ENCODE data around the gene PRKCB.
A peak's percentile ranks its signal among the peaks of the same experiment; 100 is the strongest.
"Not testable (repeated sequence)": the region's sequence is repeated elsewhere in the genome, so short reads cannot be mapped to it uniquely, and the experiment has no call there.

PRKCB gene

GRCh38 chr16:24010440-24011089 is 174.8 kb downstream of the PRKCB start:
- DNase-seq = peak; percentile 72 to 83

- no peak for DNase-seq
Observed at GRCh38 chr16:24011237-24011636, 175.5 kb downstream of the PRKCB start.

DNA sequence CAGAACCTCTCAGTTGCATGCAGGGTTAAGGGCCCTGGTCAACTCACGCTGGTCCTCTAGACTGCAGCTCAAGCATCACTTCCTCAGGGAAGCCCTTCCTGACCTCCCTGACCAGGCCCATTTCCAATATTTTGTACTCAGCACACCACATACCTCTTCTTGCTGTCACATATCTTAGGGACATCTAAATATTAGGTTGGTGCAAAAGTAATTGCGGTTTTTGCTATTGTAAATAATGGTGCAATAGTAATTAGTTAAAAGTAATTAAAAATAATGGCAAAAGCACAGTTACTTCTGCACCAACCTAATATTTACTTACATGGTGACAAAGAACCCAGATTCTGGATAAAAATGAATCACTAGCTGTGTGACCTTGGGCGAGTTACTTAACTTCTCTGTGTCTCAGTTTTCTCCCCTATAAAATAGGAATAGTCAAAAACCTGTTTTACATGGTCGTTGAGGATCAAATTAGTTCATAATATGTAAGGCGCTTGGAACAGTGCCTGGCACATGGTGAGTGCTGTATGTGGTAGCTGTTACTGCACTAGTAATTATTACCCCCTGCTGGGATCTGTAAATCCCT is 177.4 kb downstream of the PRKCB start:
- DNase-seq = no peak

GRCh38 chr16:24013864-24014645 is 178.3 kb downstream of the PRKCB start:
- DNase-seq = peak; percentile 27 to 38

DNA sequence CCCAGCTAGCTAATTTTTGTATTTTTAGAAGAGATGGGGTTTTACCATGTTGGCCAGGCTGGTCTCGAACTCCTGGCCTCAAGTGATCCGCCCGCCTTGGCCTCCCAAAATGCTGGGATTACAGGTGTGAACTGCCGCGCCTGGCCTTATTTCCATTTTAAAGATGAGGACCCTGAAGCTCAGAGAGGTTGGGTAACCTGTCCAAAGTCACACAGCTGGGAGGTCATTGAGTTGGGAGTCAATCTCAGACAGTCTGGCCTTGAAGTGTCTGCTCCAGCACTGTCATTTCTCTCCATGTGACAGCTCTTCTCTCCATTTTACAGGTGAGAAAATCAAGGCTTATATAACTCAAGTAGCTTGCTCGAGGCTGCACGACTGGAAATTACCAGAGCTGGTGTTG is 179.2 kb downstream of the PRKCB start:
- DNase-seq = not testable (repeated sequence)

DNA sequence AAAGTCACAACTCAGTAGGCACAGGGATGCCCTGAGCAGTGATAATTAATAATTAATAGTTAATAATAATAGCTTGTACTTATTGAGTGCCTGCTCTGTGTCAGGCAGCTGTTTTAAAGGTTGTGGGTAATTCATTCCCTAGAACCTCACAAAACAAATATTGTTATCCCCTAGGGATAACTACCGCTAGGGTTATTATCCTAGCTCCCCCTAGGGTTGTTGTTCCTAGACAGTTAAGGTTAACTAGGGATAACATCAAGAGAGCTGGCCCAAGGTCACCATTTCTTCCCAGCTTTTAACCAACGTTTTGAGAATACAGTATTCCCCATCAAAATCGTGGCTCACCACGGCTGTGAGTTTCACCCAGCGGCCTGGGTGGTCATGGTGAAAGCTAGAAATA is 180.1 kb downstream of the PRKCB start:
- no peak for DNase-seq

DNA sequence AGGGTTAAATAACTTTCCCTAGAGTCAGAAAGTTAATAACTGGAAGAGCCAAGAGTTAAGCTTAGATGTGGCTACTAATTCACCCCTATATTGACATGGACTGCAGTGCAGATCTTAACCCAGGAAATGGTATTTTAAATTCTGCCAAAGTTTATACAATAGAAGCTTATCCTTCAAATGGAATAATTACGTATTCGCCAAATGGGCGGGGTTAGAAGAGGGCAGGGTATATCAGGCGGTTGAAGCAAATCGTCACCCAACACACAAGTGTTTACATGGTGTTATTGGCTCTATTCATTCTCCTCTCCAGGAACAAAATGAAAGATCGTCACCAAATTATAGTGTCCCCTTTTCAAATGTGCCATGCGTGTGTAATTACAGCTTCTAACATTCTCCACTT is 182.7 kb downstream of the PRKCB start:
- no peak for DNase-seq

DNA sequence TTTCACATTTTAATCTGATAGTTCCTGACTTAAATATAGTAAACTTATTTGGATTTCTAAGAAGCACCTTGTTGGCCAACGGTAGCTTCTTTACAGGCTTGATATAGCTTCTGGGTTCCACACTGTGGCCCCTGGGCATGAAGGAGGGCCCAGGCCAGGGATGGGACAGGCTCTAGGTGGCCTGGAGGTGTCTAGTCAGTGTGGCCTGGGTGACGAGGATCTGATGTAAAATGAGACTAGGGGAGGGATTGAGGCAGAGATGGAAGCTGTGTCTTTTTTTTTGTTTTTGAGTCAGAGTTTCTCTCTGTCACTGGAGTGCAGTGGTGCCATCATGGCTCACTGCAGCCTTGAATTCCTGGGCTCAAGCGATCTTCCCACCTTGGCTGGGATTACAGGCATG is 187.0 kb downstream of the PRKCB start:
- no peak for DNase-seq

DNA sequence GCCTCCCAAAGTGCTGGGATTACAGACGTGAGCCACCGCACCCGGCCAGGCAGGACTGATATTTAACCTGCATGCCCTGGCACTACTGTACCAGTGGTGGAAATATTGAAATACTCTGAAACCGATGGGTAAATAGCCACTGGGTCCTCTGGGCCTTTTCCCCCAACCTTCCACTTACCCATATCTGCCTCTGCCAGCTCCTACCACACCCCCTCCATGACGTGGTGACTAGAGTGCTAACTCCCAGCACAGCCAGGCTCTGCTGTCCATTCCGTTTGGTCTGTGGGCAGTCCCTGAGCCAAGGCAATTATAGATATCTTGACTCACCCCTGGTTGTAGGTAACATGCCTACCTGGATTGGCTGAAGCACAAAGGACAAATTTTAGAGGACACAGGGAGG is 187.8 kb downstream of the PRKCB start:
- DNase-seq = no peak

DNA sequence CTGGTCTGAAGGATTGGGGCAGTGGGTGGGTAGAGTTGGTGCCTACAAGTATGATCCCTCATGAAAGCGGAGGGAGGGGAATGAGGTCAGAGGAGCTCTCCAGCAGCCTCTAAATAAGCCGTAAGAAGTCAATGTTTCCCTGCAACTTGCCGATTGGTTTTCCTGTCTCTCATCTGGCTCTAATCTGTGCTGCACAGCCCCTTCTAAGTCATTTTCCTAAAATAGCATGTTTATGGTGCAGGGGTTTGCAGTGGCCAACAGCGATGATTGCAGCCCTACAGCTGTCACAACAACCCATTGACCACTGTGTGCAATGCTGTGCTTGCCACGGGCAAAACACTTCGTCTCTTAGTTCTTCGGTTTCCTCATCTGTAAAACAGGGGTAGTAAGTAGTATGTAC is 189.2 kb downstream of the PRKCB start:
- no peak for DNase-seq

- no peak for DNase-seq
Observed at GRCh38 chr16:24027466-24027865, 191.7 kb downstream of the PRKCB start.

DNA sequence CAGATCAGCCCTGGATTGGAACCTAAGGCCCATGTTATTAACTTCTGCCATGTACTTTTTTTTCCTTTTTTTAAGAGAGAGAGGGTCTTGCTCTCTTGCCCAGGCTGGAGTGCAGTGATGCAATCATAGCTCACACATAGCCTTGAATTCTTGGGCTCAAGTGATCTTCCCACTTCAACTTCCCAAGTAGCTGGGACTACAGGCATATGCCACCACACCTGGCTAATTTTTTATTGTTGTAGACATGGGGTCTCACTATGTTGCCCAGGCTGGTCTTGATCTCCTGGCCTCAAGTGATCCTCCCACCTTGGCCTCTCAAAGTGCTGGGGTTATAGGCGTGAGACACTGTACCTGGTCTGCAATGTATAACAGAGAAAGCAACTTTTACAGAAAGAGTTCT is 194.1 kb downstream of the PRKCB start:
- DNase-seq = not testable (repeated sequence)

- DNase-seq = no peak
Observed at GRCh38 chr16:24035127-24035842, 199.5 kb downstream of the PRKCB start.

GRCh38 chr16:24036038-24036543 is 200.3 kb downstream of the PRKCB start:
- DNase-seq = no peak

DNA sequence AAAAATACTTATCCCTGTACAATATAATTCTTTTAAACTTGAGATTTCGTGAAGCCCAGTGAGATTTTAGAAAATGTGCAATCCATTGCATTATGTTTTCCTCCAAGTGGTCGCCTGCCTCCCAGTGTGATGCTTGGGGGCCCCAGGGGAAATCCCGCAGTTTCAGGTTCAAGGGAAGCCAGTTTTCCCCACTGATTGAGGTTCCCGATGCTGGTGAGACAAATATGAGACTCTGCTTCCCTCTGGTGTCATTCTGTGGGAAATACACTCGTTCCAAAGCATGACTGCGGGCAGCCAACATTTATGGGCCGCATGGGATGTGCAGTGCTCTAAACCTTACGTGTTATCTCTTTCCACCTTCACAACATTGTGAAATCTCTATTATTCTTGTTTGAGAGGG is 200.8 kb downstream of the PRKCB start:
- peak; percentile 7 to 16 for DNase-seq

- DNase-seq = no peak
Observed at GRCh38 chr16:24037335-24037734, 201.6 kb downstream of the PRKCB start.

DNA sequence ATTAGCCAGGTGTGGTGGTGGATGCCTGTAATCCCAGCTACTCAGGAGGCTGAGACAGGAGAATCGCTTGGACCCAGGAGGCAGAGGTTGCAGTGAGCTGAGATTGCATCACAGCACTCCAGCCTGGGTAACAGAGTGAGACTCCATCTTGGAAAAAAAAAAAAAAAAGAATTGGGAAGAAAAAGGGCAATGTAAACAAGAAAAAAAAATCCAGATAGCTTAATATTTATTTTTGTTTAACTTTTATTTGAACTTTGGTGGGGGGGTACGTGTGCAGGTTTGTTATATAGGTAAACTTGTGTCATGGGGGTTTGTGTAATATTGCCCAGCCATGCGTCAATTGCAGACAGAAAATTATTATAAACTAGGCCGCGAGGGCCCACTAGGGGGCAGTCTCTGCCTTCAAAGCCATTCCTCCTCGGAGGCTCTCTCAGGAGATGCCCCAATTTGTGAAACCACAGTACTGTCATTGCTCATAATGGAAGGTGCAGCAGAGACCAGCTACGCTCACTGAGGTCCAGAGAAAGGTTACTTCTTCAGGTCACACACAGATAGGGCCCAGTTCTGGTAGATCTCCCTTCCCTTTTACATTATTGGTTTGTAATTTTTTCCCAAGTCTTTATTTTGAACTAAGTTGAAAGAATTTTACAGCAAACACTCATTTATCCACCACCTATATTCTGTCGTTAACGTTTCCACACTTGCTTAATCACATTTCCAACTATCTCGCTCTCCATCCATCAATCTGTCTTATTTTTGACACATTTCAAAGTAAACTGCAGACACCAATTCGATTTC is 206.2 kb downstream of the PRKCB start:
- DNase-seq = peak; percentile 32 to 54

DNA sequence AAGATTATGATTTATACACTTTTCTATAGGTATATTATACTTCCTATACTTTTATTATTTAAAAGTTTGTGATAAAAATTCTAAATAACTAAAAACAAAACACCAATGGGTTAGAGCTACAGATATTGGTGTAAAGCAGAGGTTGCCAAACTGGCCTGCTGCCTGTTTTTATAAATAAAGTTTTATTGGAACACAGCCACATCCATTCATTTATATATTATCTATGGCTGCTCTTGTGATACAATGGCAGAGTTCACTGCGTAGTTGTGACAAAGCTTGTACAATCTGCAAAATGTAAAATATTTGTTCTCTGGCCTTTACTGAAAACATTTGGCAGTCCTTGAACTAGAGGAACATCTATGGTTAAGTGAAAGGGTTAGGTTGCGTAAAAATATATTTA is 208.7 kb downstream of the PRKCB start:
- DNase-seq = no peak

DNA sequence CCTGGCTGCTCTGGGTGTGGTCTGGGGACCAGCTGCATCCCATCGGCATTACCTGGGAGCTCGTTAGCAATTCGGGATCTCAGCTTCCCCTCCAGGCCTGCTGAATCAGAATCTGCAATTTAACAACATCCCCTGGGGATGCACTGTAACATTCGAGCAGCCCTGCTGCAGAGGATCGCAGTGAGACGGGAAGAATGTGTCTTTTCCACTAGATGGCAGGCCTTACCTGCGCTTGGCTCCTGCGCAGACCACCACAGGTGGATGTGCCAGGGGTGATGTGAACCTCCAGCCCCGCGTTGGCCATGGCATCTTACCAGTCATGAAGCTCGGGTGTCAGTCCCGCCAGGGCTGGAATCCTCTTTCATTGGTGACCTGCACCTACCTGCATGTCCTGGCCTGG is 209.9 kb downstream of the PRKCB start:
- DNase-seq = no peak

DNA sequence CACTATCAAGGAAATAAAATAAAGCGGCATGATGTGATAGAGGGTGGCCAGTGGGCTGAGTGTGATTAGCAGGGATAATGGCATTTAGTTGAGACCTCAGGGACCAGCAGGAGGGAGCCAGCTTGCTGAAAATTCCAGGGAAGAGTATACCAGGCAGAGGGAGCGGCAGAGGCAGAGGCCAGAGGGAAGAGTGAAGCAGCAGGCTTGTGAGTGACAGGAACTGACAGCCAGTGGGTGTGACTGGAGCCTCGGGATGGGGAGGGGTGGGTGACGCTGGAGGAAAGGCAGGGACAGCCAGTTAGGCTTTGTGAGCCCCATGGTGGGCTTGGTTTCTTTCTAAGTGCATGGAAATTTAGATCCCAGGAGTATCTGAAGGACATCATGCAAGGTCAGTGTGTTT is 210.7 kb downstream of the PRKCB start:
- DNase-seq = no peak

- no peak for DNase-seq
Observed at GRCh38 chr16:24049113-24049512, 213.3 kb downstream of the PRKCB start.

GRCh38 chr16:24051125-24051524 is 215.3 kb downstream of the PRKCB start:
- DNase-seq = no peak
